Stimulated activated CD4-positive, alpha-beta T cell treated with anti-CD3 and anti-CD28 coated beads, TNF-alpha, amount 100 ng/mL, for 1 hour (primary cell): ENCODE measurements around the gene BCAR3.

Source experiments
- DNase-seq, 3 donors: peaks; one replicate each; pipeline ENCODE4 v3.0.0-alpha.2; 2020; ENCODE audit warnings: low read depth in 3 of 3, low spot score in 1 of 3

Gene BCAR3

DNA sequence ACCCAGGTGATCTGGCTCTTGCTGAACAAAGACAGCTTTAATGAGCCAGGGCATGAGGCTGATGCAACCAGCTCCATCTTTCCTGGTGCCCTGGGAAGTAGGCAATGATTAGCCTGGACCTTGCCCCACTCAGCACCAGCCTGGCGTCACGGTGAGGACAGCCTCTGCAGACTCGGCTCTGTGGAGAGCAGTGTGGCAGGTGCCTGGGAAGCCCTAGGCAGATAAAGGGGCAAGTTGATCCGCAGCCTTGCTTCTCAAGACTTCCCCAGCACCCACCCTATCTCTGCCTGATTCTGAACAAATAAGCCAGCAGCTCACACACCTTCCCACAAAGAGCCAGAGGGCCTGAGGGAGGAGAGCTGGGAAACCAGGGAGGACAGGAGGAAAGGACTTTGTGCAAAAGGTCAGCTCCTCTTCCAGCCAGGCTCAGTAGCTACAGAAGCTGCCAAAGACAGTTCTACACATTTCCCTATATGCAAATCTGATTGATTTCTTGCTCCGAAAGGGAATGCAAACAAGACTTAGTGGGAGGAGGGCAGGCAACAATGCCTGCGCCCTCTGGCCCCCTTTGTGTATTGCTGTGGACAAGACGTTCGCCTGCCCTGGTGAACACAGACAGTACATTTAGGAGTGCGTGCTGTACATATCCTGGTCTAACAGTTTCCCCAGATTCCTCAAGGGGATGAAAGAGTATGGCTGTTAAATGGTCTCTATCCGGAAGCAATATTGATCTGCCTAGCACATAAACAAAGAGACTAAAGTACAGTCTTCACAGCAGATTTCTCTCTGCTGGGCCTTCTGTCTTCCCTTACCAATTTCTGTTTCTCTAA lies 63.8 kb downstream of the BCAR3 start:
- DNase-seq = no peak

DNA sequence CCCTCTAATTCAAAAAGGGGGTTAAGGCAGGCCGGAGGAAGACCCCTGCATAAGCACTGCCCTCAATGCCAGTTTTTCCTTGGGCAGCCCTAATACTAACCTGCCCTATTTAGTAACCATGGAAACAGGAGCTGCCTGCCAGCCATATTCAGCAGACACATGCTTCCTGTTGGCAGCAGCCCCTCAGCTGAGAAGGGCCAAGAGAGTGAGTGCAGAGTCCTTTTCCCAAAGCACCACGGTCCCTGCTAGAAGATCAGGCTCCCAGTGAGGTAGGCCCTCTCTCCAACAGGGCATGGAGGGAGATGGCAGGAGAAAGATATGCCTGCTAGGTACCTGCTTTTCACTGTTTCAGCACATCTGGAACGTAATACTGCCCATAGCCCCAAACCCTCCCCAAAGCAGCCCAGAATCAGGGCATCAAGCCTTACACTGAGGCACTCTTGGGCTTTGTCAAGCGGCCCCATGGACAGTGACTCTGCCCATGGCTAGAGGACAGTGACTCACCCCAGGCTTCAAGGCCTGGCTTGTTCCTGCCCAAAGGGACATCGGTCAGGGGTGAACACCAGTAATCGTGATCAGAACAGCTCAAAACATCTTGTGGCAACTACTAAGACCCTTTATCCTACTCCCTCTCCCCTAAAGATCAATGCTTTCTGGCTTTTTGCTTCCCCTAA lies 64.5 kb downstream of the BCAR3 start:
- no peak for DNase-seq

DNA sequence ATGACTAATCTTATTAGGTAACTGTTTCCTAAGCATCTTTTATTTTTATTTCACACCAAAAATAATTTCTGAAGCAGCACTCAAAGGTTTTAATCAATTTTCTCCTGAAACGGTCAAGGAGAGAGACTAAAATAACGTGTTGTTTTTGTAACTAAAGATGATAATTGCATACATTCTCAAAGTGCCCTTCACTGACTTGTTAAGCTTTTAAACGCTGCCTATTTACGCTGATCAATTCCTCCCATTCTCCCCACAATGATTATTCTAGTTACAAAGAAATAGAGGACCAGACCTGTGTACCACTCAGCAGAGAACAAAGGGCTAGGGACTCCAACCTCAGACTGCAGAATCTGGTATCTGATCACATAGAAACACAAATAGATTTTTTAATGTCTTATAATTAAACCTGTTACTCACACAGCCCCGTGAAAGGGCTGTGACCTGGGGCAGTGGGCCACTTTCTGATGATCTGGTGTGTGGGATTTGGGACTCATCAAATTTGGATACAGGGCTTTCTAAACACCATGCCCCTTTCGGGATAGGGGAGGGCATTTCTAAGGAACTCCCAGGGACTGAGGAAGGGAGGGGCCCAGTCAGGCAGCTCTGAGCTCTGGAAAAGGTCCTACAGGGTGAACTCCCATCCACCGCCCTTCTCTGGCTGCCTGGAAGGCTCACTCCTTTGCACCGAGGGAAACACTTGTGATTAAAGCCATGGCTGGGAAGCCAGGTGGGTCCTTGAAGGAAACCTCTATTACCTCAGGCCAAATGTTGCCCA lies 65.2 kb downstream of the BCAR3 start:
- DNase-seq = no peak

DNA sequence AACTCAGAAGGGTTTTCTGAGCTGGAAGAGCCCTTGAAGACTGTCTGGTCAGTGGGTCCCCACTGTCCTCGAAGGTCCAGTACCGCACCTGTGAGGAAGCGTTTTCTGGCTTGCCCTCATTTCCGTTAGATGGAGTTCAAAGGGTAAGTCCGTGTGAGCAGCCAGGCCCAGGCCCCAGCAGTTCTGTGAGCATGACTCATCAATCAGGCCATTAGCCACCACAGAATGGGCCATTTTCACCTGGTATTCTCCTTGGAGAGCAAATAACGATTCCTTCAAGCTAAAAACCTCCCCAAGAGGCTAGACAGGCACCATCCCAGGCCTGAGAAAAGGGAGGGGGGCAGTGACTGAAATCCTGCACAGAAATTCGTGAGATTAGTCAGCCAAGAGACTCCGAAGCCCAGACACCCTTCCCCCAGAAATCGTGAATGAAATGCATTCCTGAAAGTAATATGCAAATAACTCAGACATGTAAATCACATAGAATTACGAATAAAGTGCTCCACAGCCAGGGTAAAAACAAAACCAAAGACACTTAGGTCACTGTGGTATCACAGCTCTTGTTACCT lies 66.0 kb downstream of the BCAR3 start:
- no peak for DNase-seq

DNA sequence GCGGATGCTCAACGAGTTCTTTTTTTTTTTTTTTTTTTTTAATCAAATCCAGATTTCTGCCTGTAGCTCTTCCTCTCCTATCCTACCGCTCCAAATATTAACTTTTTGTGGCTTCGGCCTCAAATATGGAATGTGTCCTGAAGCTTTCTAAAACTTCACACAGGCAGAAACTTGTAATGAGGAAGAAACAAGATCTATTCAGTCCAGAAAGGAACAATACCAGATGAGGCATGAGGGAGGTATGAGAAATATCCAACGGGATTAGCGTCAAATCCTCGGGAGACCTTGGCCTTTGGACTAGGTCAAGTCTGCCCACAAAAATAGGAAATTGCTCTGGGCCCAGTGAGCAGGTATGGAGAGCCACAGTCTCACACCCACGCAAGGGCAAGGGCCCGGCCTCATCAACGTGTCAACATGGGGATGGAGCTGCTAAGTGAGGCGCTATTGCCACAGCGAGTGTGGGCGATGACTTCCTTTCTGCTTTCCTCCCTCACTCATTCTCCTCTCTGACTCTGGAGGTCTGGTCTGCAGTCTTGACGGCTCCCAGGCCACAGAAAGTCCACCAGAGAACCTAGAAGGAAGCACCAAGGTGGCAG lies 66.6 kb downstream of the BCAR3 start:
- no peak for DNase-seq

DNA sequence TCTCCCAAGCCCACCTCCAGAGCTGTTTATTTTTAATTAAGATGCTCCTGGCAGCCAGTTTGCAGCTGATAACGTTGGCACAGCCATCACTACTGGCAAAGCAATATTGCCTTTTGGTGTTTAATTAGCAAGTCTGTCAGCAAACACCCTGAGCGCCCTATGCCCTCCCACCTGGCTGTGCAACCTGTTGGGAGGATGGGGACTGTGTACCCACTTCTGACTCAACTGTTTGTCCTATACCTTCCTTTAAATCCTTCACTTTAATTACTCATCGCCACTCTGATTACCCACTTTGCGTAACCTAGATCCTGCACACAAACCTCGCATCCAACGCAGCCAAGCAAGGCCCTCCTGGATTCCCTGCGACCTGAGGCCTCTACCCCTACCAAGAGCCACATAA lies 67.1 kb downstream of the BCAR3 start:
- no peak for DNase-seq

DNA sequence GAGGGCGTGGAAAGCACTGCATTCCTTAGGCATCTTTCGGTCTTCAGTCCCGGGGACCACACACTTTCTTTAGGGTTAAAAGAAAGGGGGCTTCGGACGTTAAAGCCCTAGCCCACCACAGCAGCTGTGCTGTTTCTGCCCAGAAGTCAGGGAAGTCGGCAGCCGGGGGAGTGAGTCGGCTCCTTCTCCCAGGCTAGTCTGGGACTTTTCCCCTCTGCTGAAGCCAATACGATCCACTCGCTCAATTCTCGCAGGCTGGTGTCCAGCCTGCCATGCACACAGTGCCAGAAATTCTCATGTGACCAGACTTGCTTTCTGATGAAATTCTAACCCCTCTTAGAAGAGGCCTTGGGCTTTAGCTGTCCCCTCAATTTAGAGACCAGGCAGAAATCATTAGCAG lies 67.7 kb downstream of the BCAR3 start:
- DNase-seq = no peak

DNA sequence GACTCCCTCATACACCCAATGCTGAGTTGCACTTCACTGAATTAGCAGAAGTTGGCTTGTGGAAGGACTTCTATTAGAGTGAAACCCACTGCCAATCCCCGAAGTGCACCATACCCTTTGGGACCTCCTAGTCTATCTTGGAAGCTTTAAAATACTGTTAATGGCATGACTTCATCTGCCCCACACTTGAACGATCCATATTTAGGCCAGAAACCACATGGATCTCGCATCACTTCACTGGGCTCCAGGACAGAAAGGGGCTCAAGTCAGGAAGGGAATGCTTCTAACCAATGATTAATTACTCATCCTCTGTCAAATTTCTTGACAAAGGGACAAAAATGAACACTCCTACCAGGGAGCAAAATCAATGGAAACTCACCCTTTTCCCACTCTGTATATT lies 69.1 kb downstream of the BCAR3 start:
- no peak for DNase-seq

DNA sequence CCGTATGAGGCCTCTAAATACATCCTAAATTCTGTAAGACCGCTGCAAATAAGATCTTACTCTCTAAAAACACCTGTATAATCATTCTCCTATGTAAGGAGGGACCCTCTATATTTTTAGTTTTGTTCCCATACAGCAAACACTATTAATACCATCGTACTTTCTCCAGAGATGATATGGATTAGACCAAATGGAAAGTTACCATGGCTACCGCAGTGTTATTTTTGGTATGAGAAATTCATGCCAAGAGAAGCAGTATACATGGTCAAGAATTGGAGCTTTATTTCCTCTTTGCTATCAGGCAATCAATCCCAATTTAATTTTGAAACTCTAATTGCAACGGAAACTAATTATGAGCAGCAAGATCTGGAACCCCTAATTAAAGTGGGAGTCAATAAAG lies 70.0 kb downstream of the BCAR3 start:
- no peak for DNase-seq

DNA sequence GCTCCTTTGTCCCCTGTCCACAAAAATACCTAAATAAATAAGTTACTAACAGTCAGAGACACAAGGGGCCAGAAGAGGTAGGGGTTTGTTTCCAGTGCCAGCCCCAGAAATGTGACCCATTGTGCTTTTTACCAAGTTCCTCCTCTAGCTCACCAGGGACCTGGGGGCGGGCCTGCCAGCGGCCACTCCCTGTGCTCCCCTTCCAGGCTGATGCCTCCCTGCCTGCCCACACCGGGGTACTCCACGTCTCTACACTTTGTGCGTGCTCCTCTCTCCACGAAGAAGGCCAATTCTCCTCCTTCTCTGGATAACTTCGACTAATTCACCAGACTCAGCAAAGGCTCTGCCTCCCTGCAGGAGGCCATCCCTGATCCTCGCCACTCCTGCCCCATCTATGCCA lies 72.1 kb downstream of the BCAR3 start:
- DNase-seq = no peak

DNA sequence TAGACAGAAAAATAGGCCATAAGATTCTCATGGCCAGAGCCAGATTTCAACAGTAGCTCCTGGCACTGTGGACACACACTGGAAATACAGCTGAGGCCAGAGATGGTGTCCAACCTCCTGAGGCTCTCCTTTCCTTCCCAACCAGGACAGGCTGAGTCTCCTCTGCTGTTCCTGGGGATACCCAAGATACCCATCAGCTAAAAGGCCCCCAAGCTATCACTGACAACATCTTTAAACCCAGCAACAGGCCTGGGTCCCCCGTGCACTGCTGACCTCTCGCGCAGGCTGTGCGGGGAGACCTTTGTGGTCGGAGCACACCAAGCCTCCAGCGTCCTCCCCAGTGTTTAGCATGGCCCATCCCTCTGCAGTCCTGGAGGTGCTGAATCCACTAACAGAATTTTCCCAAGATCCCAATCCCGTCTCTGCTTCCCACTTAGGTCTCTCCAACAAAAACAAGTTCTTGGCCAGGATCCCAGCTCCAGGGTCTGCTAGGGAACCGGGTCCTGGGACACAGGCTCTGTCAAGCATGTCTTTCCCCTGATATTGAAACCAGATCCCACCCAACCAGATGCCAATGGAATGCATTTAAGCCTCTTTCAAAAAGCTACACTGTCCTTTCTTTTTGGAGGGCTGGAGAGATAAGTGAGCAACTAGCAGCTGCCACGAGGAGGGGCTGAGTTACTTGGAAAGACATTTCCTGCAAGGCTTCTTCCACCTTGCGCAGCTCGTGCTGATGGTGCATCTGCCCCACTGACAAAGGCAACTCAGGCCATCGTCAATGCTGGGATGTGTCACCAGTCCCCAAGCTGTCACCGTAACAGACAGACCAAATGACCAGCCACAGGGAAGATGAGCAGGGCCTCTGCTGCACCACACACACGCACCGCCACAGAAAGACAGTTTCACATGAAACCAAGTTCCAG lies 73.2 kb downstream of the BCAR3 start:
- no peak for DNase-seq

DNA sequence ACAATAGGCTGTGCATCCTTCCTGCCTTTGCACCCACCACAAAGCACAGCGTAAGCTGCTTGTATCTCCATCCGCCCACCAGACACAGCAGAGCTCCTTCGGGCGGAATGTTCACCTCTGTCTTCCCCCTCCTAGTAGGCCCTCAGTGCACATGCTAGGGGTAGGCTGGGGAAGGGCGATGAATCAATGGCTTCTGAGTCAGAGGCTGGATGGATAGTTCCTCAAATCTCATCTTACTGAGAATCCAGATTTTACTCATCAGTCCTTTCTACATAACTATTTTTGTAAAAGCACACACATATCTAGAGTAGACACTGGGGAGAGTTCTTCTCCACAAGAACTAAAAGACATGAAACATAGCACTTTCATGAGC lies 73.8 kb downstream of the BCAR3 start:
- no peak for DNase-seq

DNA sequence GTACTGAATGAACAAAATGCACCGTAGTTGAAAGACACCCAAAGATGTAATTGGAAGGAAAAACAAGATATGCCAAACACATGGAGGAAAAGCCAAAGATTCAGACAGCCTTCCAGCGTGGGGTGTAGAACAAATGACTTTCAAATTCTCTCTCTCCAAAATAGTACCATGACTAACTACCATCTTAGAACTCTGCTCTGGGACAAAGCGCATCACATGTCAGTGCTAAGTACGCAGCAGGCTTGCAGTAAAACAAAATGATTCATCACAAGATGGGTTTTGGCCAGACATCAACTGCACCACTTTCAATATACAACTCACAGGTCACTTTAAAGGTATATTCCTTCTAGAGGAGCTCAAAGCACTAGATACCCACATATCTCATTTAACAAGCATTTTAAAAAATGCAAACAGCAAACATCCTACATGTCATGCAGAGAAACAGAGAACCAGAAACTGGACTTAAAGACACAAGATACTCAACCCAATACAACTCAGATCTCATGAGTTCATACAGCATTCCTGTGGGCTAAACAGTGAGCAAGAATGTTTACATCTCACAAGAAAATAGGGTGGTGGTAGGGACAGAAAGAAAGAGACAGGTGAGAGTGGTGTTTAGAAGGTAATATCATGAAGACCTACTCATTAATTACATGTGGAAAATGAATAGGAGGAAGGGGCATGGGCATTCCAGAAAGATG lies 75.7 kb downstream of the BCAR3 start:
- no peak for DNase-seq

DNA sequence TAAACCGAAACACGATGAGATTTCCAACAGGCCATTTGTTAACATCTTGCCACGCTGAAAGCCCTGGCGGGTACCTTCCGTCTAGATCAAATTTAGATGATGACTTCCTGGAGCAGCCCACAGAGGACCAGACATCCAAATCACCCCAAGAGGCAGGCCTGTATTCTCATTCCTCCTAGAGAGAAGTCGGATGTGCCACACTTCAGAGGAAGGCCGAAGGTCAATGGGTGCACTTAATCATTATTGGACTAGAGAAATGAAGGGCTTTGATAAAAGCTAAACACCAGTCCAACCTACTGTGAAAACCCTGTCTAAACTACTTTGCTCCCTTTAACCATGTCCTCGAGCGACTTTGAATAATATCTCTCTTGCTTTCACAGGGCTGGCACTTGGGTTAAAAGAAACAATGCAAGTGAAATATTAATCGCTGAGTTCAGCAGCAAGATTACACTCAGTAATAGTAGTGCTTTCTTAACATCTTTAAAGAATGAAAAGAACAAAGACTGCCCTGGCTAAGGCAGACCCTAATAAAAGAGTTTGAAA lies 76.5 kb downstream of the BCAR3 start:
- no peak for DNase-seq

DNA sequence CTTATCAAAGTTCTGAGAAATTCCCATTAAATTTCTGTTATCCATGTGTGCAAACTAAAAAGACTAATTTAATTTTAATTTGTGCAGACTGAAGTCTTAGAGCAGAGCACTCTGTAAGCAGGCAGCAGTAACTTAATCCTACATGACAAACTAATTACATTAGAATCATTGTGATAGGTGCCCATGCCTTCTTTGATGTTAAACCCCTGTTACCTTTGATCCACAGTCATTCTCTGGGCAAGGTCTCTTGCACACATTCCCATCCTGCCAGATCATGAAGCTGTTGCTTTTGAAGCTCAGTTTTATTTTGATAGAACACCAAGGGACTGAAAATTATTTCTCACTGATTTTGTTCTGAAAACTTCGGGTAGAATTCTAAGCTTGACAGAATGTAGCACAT lies 77.2 kb downstream of the BCAR3 start:
- no peak for DNase-seq

DNA sequence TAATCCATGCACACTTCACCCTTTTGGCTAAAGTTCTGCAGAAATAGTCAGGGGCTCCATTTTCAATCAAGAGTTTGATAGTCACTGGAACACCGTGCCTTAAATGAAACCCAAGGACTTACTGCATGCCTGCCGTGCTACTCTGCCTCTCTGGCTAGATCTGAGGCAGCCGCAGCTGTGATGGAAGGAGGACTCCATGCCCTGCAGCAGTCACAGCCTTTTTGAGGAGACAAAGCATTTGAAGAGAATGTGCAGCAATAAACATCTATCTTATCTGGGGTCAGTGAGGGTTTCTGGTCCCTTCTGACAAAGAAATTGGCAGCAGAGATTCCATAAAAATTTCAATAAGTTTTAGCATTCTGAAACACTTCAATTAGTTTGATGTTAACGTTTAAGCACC lies 78.0 kb downstream of the BCAR3 start:
- no peak for DNase-seq

DNA sequence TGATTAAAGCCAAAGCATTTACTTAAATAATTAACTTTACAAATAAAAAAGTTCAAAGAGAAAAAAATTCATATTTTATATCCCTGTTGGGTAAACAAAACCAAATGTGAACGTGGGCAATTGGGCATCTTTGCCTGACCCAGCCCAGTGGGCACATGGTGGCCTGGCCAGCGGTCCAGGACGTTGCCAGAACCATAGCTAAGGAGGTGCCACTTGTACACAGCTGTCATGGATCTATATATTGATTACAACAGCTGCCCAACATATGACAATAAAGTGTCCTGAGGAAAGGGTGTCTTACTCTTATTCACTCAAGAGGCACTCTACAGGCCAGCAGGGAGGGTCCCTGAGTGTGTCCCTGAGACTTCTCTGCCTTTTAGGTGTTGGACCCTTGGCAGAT lies 78.5 kb downstream of the BCAR3 start:
- no peak for DNase-seq

DNA sequence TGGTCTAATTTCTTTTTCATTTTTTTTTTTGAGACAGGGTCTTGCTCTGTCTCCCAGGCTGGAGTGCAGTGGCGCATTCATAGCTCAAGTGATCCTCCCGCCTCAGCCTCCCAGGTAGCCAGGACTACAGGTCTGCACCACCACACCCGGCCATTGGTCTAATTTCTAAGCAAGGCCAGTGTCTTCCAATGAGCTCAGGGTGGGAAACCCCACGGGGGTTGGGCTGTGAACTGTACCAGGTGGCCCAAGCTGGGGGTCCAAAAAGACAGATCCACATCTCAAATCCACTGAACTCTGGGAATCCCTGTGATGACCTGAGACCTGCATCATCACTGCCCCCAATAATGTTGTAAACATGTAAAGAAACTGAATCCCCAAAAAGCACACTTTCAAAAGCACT lies 79.5 kb downstream of the BCAR3 start:
- DNase-seq = no peak

DNA sequence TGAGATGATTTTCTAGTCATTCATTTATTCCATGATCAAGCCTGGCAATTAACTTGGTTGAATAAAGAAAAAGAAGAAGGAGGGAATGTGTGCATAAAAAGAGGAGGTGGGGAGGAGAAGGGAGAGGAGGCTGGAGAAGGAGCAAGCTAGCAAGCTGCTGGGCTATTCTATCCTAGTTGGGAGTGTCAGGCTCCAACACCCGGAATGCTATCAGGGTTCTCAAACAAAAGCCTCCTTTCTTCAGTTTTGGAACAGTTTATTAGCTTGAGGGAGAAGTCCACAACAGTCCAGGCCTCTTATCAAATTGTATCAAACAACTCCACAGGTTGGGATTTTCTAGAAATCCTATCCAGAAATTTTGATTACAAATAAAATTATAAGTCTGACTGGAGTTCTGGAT lies 80.0 kb downstream of the BCAR3 start:
- DNase-seq = no peak

DNA sequence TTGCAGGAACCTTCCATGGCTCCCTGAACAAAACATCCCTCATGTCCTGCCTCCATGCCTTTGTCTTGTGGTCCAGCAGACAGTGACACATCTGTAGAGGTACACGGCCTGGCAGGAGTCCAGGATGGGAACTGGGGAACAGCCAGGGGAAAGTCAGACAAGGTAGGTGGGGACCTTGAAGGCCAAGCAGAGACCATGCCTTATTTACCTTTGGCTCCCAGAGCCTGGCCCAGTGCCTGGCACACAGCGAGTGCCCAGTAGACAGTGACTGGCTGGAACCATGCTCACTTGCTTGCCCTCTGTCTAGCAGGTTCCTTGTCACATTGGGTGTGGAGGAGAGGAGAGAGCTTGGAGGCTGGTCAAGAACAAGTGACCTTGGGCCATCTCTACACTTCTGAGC lies 81.0 kb downstream of the BCAR3 start:
- DNase-seq = no peak
